NCI-H1436 (cell line): ENCODE measurements around the gene PCCB.
"Not testable (repeated sequence)": the region's sequence is repeated elsewhere in the genome, so short reads cannot be mapped to it uniquely, and the experiment has no call there.

Experiments used
- DNase-seq: peaks from one replicate; lab custom pipeline; 2025; lab: John Stamatoyannopoulos, UW

Gene PCCB

GRCh38 chr3:136250059-136250902, at the start of gene PCCB:
PCCB (plus strand) TSS chr3:136250340; CDS start chr3:136250376, 36 bp downstream.
- DNase-seq, result peak; percentile 96

DNA sequence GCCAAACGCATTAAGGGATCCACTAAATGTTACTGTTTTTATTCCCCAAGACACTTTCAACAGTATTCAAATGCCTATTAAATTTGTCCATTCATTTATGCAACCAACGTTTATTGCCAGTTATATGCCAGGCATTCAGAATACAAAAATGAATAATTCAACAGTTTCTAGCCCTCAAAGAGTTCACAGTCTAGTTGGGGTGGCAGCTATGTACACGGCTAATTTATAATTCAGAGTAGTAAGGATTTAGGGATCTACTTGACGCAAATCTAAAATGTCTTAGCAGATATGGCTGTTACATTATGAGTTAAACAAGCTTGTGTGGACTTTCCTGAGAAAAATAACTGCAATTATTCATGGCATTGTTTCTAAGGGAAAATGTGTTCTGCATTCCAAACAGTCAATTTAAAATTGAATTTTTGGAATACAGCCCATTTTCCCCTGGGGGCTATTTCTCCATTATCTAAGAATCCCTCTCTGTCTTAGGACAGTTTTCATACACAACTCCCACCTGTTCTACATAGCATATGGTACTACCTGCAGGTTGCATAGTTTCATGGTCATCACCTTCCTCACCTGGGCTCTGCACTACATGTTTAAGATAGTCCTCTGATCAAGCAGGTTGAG, 42.5 kb upstream of the PCCB start:
- no peak for DNase-seq

- no peak for DNase-seq
Measured at GRCh38 chr3:136209921-136210320, 40.2 kb upstream of the PCCB start.

DNA sequence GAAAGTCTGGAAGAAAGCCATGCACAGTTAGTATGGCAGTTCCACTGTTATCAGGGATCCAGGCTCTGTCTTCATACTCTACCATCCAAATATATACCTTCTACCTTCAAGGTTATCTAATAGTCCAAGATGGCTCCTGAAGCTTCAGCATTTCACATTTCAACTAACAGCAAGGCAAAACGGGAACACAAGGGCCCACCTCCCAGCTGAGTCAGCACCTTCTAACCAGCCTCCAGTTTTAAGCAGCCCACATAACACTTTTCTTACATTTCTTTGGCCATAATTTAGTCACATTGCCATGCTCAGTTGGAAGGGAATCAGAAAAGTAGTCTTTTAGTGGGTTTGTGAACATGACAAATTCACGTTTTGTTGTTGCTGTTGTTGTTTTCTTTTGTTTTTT, 38.6 kb upstream of the PCCB start:
- DNase-seq, result no peak

- DNase-seq, result not testable (repeated sequence)
Measured at GRCh38 chr3:136222746-136223145, 27.4 kb upstream of the PCCB start.

- DNase-seq, result no peak
Measured at GRCh38 chr3:136232413-136232812, 17.7 kb upstream of the PCCB start.

DNA sequence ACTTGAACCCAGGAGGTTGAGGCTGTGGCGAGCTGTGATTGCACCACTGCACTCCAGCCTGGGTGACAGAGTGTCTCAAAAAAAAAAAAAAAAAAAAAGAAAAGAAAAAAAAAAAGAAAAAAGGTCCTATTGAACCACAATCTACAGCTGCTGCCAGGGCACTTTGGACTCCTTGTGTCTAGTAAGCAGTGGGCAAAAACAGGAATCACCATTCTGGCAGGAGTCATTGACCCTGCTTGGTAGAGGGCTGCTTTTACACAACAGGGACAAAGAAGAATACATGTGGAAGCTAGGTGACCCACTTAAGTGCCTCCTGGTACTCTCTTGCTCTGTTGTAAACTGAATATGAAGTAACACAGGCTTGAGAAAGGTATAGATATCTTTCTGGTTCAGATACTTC, 14.6 kb upstream of the PCCB start:
- DNase-seq, result no peak

DNA sequence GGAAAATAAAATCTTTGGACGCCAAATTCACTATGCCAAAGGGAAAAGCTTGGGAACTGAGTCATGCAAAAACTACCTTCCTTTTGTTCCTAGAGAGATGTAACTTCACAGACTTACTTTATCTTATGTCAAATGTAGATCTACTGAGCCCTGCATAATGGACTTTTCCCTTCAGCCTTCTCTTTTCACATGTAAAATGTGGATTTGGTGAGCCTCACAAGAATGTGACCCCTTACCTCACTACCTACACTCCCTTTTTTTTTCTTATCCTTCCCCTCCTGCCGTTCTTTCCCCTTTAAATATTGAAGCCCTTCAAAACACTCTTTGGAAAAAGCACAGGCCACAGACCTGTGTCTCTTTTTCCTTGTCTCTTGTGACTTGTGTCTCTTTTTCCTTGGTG, 14.0 kb upstream of the PCCB start:
- no peak for DNase-seq

DNA sequence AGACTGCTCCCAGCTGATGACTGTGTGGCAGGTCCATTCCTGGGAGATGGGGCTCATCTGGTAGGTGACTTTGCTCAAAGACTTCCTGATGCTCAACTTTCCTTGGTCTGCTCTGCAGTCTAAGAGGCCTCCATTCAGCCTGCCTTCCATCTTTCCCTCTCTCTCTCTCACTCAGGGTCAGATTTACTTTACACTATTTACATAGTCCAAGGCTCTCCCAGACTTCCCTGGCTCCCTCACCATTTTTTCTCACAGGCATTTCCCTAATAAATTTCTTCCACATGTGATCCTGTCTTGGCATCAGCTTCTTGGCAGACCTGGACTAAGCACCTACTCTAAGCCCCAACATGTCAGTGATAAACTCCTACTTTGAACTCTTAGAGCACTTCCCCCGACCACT, 13.0 kb upstream of the PCCB start:
- DNase-seq, result no peak

DNA sequence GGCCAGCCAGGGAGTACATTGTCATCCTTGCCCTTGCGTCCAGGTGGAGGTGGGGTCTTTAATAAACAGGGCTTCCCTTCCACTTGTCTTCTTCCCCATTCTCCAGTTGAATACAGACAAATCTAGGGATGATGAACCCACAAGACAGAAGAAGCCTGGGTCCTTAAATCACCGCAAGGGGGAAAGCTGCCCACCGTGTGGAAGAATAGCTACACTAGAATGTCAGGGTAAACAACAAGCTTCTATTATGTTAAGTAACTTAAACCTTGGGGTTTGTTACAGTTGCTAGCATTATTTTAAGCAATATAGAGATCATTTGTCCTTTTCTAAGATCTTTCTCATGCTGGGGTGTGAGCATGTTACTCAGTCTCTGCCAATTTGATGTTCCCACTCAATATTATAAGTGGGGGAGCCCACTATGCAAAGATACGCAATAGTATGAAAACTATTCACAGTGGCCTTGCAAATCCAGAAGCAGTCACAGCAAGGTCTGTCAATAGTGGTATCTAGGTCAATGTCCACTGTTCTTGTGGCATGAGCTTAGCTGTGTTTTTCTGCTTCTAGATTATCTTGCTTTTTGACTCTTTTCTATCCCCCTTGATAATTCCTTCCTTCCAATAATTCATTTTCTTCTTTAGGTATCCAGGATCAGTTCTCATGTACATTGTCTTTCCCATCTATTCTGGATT, 12.0 kb upstream of the PCCB start:
- DNase-seq, result no peak

DNA sequence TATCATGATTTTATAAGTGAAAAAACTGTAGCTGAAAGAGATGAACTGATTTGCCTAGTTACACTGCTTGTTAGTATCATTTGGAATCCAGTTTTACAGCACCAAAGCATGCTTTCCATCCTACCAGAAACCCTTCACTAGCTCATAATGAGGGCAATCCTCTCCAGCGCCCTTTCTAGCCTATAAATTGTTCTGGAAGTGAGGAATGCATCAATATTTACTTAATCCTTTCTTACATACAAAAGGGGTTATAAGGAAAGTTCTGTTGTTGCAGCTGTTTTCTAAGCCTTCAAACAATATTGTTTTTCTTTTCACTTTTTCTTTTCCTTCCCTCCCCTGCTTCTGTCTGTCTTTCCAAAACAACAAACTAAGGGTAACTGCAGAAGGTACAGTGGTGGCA, 11.0 kb upstream of the PCCB start:
- DNase-seq, result no peak

- no peak for DNase-seq
Measured at GRCh38 chr3:136245691-136246090, 4.4 kb upstream of the PCCB start.

DNA sequence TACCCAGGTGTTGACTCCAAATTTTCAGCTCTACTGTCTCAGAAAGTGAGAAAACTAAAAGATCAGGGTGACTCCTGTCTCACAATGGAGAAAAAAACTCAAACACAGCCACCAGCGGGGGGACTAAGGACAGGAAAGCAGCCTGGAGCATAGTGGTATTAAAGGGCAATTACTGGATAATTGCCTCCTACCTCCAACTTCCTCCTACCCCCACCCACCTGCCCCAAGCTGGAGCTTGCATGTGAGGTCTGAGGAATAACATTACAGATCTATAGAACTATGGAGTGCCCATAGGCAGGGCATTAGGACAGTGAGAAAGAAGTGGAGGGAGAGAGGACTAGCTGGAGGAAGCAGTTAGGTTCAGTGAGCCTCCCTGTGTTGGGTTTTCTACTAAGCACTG, 2.7 kb upstream of the PCCB start:
- peak; percentile 49 for DNase-seq

GRCh38 chr3:136247855-136248590, 2.1 kb upstream of the PCCB start:
- DNase-seq, result no peak

- DNase-seq, result no peak
Measured at GRCh38 chr3:136249091-136249490, 1.0 kb upstream of the PCCB start.

- no peak for DNase-seq
Measured at GRCh38 chr3:136249593-136249992, 547 bp upstream of the PCCB start.

GRCh38 chr3:136250903-136251460, 842 bp downstream of the PCCB start:
- peak; percentile 40 for DNase-seq

DNA sequence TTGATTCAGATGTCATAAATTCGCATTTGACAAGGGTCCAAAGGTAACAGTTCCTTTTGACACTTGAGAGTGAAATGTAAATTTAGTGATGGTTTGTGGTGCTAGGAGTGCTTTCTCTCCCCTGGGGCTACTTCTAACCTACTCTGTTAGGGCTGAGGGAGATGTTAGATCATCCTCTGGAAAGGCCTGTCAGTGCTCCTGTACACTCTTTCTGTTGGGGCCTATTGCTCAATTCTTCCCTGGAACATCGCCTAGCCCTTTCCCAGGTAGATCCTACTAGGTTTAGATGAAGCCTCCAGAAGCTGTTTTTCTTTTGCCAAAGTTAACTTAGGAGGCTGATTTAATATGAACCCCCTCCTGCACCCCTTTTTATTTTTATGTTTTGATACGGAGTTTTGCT, 1.4 kb downstream of the PCCB start:
- DNase-seq, result peak; percentile 27

DNA sequence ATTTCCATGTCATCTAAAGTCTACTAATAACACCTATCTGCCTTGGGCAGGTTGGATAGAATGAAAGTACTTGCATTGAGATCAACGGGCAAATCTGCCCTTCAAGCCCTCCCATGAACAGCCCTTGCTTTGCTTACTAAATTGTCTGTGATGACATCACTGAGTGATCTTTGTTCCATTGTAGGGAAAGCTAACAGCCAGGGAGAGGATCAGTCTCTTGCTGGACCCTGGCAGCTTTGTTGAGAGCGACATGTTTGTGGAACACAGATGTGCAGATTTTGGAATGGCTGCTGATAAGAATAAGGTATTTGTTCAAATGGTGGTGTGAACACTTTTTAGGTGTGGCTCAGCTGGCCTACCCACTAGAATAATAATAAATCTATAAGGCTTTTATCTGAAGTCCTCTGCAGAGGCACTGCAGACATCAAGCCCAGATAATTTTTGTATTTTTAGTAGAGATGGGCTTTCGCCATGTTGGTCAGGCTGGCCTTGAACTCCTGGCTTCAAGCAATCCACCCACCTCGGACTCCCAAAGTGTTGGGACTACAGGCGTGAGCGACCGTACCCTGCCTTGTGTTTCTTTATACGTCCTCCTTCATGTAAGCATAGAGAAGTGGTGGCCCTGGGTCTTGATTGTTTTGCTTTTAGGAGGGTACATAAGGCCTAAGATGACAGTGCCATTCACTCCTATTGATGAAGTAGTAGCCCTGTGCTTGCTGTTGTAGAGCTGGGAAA, 5.7 kb downstream of the PCCB start:
- no peak for DNase-seq

- DNase-seq, result no peak
Measured at GRCh38 chr3:136258199-136258598, 8.1 kb downstream of the PCCB start.

GRCh38 chr3:136261826-136262225, 11.7 kb downstream of the PCCB start:
- DNase-seq, result no peak
